GM21360 (cell line): ENCODE results near the gene ATP13A5.

Experiments
- ATAC-seq: cut with Tn5 transposase; IDR thresholded peaks from one replicate; pipeline ENCODE4 v1.9.1; 2021; ENCODE audit warnings: mild to moderate bottlenecking, moderate library complexity; ENCODE audit not compliant: unreplicated experiment

ATP13A5 gene

DNA sequence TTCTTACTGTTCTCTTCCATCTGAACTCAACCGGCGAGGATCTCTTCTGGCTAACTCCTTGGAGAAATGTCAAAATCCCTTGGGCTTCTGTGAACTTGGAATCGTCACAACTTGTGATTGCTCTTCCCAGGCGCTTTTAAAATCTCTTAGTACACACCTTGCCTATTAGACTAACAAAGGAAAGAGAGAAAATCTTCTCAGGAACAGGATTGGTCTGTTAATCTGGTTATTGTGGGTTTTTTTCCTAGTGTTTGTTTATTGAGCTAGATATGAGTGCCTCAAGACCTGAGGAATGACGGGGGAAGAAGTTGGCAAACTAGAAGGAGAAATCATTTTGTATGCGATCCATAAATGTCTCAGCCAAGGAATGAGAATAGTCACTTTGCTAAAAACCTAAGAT, at the start of gene ATP13A5:
ATP13A5 (minus strand) TSS at position 48 of the 400 bp plus-strand sequence; CDS start at position 20, 28 bp downstream.
- no peak for ATAC-seq

DNA sequence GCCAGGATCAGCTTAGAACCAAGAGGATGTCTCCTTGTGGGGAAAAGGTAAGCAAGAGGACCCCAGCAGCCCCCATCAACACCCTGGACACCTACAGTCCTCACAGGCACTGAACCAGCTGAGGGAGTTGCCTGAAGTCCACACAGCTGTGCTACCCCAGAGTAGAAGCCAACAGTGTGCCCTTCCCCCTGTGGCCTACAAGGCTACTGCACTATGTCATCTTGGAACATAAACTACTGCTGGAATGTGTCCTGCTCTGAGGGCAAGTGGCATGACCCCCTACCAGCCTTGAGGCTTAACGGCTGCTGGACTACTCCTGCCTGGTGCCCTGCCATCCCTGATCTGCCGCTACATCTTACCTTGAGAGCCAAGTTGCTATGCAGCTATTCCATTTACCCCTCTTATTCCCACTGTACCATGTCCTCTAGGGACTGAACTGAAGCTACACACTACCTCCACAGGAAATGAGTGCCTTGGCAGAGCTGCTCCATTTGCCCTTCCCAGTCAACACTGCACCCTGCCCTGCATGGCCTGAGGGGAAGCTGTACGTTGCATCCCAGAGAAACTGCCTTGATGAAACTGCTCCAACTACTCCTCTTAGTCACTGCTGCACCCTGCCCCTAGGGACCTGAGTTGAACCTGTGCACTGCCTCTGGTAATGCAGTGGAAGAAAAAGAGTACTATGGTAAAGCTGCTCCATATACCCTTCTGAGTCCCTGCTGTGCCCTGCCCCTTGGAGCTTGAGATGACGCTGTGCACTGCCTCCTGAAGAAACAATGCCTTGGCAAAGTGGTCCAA, 40.2 kb upstream of the ATP13A5 start:
- ATAC-seq = no peak

- no peak for ATAC-seq
These were observed 38.1 kb upstream of the ATP13A5 start for GRCh38 chr3:193416629-193417028.

- ATAC-seq = no peak
These were observed 29.1 kb upstream of the ATP13A5 start for GRCh38 chr3:193407688-193408087.

GRCh38 chr3:193407112-193407511, 28.6 kb upstream of the ATP13A5 start:
- ATAC-seq = no peak

DNA sequence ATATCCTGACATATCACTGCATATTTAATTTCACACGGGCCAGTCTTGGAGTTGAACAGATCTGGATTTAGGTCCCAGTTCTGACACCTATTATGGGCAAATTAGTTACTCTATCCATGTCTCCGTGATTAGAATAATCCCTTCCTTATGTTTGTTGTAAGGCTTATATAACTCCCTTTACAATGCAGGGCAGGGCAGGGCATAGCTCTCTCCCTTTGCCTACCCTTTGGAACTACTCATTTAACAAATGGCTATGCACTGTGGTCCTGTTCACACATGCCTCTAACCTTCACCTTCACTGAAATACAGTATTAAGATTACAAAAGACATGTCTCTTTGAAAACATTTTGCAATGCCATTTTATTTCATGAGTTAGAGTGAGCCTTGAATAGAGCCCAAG, 24.8 kb upstream of the ATP13A5 start:
- no peak for ATAC-seq

- ATAC-seq = no peak
These were observed 21.8 kb upstream of the ATP13A5 start for GRCh38 chr3:193400304-193400703.

GRCh38 chr3:193396451-193397244, 18.1 kb upstream of the ATP13A5 start:
- ATAC-seq = no peak

DNA sequence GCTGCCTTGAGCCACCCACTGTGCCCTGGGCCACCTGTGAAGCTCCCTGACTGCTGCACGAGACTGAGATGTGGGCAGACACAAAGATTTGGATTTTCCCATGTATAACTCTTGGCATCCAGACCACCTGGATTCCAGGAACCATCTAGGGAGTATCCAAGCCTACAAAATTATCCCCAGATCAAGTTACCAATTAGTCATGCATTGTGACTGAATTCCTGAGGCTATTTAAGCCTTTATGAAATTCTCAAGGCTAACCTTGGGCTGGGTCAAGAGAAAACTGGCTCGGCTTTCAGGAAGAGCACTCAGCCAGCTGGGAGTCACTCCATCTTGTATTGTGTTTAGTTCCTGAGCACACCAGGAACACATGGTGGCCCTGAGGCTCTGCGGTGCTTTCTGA, 13.3 kb upstream of the ATP13A5 start:
- no peak for ATAC-seq

- no peak for ATAC-seq
These were observed 10.8 kb upstream of the ATP13A5 start for GRCh38 chr3:193389335-193389734.

DNA sequence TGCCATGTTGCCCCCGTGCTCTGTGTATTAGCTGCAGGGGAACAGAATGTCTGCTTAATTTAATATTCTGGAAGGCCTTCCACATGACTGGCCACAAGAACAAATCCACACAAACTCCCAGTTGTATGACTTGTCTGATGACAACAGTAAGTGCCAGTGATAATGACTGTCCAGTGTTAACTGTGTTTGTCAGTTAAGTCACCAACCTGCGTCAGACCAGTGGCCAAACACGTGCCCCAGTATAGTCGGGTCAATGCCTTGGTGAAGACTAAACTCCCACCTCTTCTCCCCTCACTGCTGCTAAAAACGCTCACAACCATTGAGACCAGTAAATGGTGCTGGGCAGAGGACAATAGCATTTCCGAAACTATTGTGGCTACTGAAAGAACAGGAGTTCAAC, 9.8 kb upstream of the ATP13A5 start:
- ATAC-seq = no peak

- ATAC-seq = no peak
These were observed 9.0 kb upstream of the ATP13A5 start for GRCh38 chr3:193387596-193387995.

GRCh38 chr3:193377591-193377990, 962 bp downstream of the ATP13A5 start:
- no peak for ATAC-seq

- ATAC-seq = no peak
These were observed 2.9 kb downstream of the ATP13A5 start for GRCh38 chr3:193375614-193376013.

DNA sequence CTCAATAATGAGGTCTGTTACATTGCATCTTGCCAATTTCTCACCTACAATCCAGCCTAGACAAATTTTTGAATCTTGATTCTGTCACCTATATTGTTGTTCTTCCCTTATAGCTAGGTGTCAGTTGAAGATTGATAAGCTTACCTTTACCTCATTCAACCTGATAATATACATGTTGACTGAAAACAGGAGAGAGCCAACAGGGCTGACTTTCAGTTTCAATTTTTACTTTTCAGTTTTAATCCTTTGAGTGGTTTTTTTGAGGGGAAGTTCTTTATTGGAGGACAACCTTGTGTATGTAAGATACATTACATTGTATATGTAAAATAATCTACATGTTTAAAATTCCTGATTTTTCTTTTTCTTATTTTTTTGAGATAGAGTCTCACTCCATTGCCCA, 5.8 kb downstream of the ATP13A5 start:
- ATAC-seq = peak; percentile 55

- no peak for ATAC-seq
These were observed 10.7 kb downstream of the ATP13A5 start for GRCh38 chr3:193367868-193368267.

- ATAC-seq = no peak
These were observed 21.3 kb downstream of the ATP13A5 start for GRCh38 chr3:193357291-193357690.

DNA sequence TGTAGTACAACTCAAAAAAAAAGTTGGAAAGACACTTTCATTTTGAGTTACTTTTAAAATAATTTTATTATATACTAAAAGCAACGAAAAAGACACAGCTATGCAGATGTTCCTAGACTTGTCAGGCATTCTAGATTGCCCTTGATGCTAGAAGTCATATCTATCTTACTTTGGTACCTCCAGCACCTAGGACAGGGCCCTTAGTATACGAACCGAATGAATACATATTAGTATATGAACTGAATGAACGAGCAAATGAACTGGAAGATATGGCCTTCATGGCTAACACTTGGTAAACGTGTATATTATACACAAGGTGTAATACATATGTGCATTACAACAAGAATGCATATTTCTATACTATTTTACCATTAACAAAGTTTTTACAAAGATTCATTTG, 24.1 kb downstream of the ATP13A5 start:
- no peak for ATAC-seq

- ATAC-seq = no peak
These were observed 27.8 kb downstream of the ATP13A5 start for GRCh38 chr3:193350744-193351143.

- ATAC-seq = no peak
These were observed 29.9 kb downstream of the ATP13A5 start for GRCh38 chr3:193348686-193349085.

- no peak for ATAC-seq
These were observed 30.7 kb downstream of the ATP13A5 start for GRCh38 chr3:193347521-193348501.
